Measurements from ENCODE around the gene CNEP1R1. TPM values are rescaled to one million over a fixed set of nuclear protein-coding genes. Genes with fewer than 3 reads are reported as not detected.

Gene CNEP1R1

GRCh38 chr16:50083996-50084395 is 59.0 kb downstream of the CNEP1R1 start:
- H3K36me3 ChIP-seq (replicated peaks in 1 of 2; ENCODE audit: control insufficient read depth in 2 of 2, insufficient read depth in 2 of 2, low read length in 2 of 2), result peaks cover 16 to 54% of the 10 kb centered on the region in 2 donors
- no peak overlapping the region for H2BK120ac ChIP-seq (ENCODE audit: low read depth, low read length)
- no CpG with 5 or more reads among the region's 8 CpGs for WGBS, 2 donors (ENCODE audit: extremely low coverage in 2 of 2, insufficient read length in 2 of 2, insufficient replicate concordance in 1 of 2)
- H3K23ac ChIP-seq (ENCODE audit: low read depth, low read length, poor library complexity), result no peak overlapping the region
- no peak overlapping the region for H4K8ac ChIP-seq (ENCODE audit: low read depth, low read length)
- no peak overlapping the region for H3K9ac ChIP-seq (ENCODE audit: low read depth, low read length, poor library complexity)
- H2BK15ac ChIP-seq (ENCODE audit: low read length), result no peak overlapping the region
- no peak overlapping the region for H3K27ac ChIP-seq (replicated peaks; ENCODE audit: low read length)
- H3K14ac ChIP-seq (ENCODE audit: low read length), result no peak overlapping the region
- no peak overlapping the region for H3K18ac ChIP-seq (ENCODE audit: low read length)
- no peak overlapping the region for H2BK5ac ChIP-seq (ENCODE audit: low read length)
- H2AK5ac ChIP-seq (ENCODE audit: low read depth, low read length), result no peak overlapping the region
- no peak overlapping the region for H3K4me3 ChIP-seq (ENCODE audit: low read length in 2 of 2)
- no peak overlapping the region for H3K4ac ChIP-seq (ENCODE audit: low read length)
- H3K4me2 ChIP-seq (ENCODE audit: insufficient read depth, low read length, poor library complexity, severe bottlenecking), result no peak overlapping the region
- H3K79me1 ChIP-seq (ENCODE audit: low read depth, low read length), result no peaks in the 10 kb centered on the region
- no peak overlapping the region for H2AFZ ChIP-seq (ENCODE audit: low read length)
- peaks cover 0 to 4% of the 10 kb centered on the region in 2 donors for H3K9me3 ChIP-seq (replicated peaks in 1 of 2; ENCODE audit: control insufficient read depth in 2 of 2, insufficient read depth in 1 of 2, low read depth in 1 of 2, low read length in 2 of 2)
- no peak overlapping the region for H4K91ac ChIP-seq (ENCODE audit: low read depth, low read length, poor library complexity)
- H2BK12ac ChIP-seq (ENCODE audit: low read length), result no peak overlapping the region
- H3K27me3 ChIP-seq (ENCODE audit: control insufficient read depth in 3 of 3, insufficient read depth in 3 of 3, low read depth in 1 of 3, low read length in 3 of 3), result no peaks in the 10 kb centered on the region
- no peaks in the 10 kb centered on the region for H3K4me1 ChIP-seq (ENCODE audit: control insufficient read depth in 2 of 2, insufficient read depth in 1 of 2, low read depth in 1 of 2, low read length in 2 of 2)
- DNase-seq (ENCODE audit: low spot score), result no peak

DNA sequence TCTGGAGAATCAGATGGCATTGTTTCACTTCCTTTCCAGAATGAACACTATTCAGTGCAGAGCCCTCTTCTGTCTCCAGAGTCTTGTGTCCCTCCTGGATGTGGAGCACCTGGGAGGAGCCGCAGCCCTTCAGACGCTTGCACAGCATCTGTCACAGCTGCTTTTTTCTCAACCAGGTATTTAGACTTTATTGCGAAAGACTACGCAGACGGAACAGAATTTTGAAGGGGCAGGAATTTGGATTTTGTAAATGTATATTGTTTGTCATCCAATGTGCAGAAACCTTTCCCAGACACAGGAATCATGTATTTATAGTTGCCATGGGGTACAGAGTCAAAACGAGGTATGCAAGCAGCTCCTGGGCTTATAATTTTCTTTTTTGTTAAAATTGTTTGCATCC is 61.2 kb downstream of the CNEP1R1 start:
- H3K4me2 ChIP-seq (ENCODE audit: insufficient read depth, low read length, poor library complexity, severe bottlenecking), result no peak overlapping the region
- WGBS, 2 donors (ENCODE audit: extremely low coverage in 2 of 2, insufficient read length in 2 of 2, insufficient replicate concordance in 1 of 2), result no CpG with 5 or more reads among the region's 6 CpGs
- H3K18ac ChIP-seq (ENCODE audit: low read length), result no peak overlapping the region
- H3K4ac ChIP-seq (ENCODE audit: low read length), result no peak overlapping the region
- H3K4me1 ChIP-seq (ENCODE audit: control insufficient read depth in 2 of 2, insufficient read depth in 1 of 2, low read depth in 1 of 2, low read length in 2 of 2), result no peaks in the 10 kb centered on the region
- H2BK5ac ChIP-seq (ENCODE audit: low read length), result no peak overlapping the region
- H3K79me1 ChIP-seq (ENCODE audit: low read depth, low read length), result no peaks in the 10 kb centered on the region
- H2AK5ac ChIP-seq (ENCODE audit: low read depth, low read length), result no peak overlapping the region
- no peak overlapping the region for H4K91ac ChIP-seq (ENCODE audit: low read depth, low read length, poor library complexity)
- H3K36me3 ChIP-seq (replicated peaks in 1 of 2; ENCODE audit: control insufficient read depth in 2 of 2, insufficient read depth in 2 of 2, low read length in 2 of 2), result peaks cover 12 to 38% of the 10 kb centered on the region in 2 donors
- H3K27me3 ChIP-seq (ENCODE audit: control insufficient read depth in 3 of 3, insufficient read depth in 3 of 3, low read depth in 1 of 3, low read length in 3 of 3), result no peaks in the 10 kb centered on the region
- no peak overlapping the region for H3K14ac ChIP-seq (ENCODE audit: low read length)
- no peak overlapping the region for H2BK120ac ChIP-seq (ENCODE audit: low read depth, low read length)
- no peak overlapping the region for H4K8ac ChIP-seq (ENCODE audit: low read depth, low read length)
- no peak overlapping the region for H3K23ac ChIP-seq (ENCODE audit: low read depth, low read length, poor library complexity)
- no peak overlapping the region for H2BK15ac ChIP-seq (ENCODE audit: low read length)
- H2AFZ ChIP-seq (ENCODE audit: low read length), result no peak overlapping the region
- H3K27ac ChIP-seq (replicated peaks; ENCODE audit: low read length), result no peak overlapping the region
- no peak for DNase-seq (ENCODE audit: low spot score)
- no peak overlapping the region for H3K4me3 ChIP-seq (ENCODE audit: low read length in 2 of 2)
- H3K9me3 ChIP-seq (replicated peaks in 1 of 2; ENCODE audit: control insufficient read depth in 2 of 2, insufficient read depth in 1 of 2, low read depth in 1 of 2, low read length in 2 of 2), result peaks cover 0 to 4% of the 10 kb centered on the region in 2 donors
- no peak overlapping the region for H3K9ac ChIP-seq (ENCODE audit: low read depth, low read length, poor library complexity)
- no peak overlapping the region for H2BK12ac ChIP-seq (ENCODE audit: low read length)

Small RNA genes lying within 50 kb of the gene (small RNA-seq; reads per million reads assigned to genes)
- not detected for gene RF00017 (ENCODE audit: insufficient read depth)
